ENCODE results near the gene FRMD6.

The FRMD6 gene

GRCh38 chr14:51653775-51654532 lies 2.2 kb downstream of the FRMD6 start:
- TF ChIP-seq CTCF (IDR thresholded peaks at IDR 0.05), result no peak
- no peak for TF ChIP-seq ZFX (IDR thresholded peaks at IDR 0.05; ENCODE audit: borderline replicate concordance)
- H3K27ac ChIP-seq, result no peak overlapping the region

GRCh38 chr14:51654533-51654845 lies 2.8 kb downstream of the FRMD6 start:
- TF ChIP-seq CTCF (IDR thresholded peaks at IDR 0.05) (no peak), ZFX (IDR thresholded peaks at IDR 0.05; ENCODE audit: borderline replicate concordance) (no peak)
- H3K27ac ChIP-seq, result no peak overlapping the region

GRCh38 chr14:51657762-51658161 lies 6.1 kb downstream of the FRMD6 start:
- H3K27ac ChIP-seq, result no peak overlapping the region
- TF ChIP-seq CTCF (IDR thresholded peaks at IDR 0.05) (no peak), ZFX (IDR thresholded peaks at IDR 0.05; ENCODE audit: borderline replicate concordance) (no peak)

GRCh38 chr14:51658441-51659173 lies 6.9 kb downstream of the FRMD6 start:
- H3K27ac ChIP-seq, result no peak overlapping the region

GRCh38 chr14:51660741-51661140 lies 9.0 kb downstream of the FRMD6 start:
- TF ChIP-seq ZFX (IDR thresholded peaks at IDR 0.05; ENCODE audit: borderline replicate concordance) (no peak), CTCF (IDR thresholded peaks at IDR 0.05) (no peak)
- H3K27ac ChIP-seq, result no peak overlapping the region

More at GRCh38 chr14:51658441-51659173, 6.9 kb downstream of the FRMD6 start:
- TF ChIP-seq ZFX (IDR thresholded peaks at IDR 0.05; ENCODE audit: borderline replicate concordance) (no peak), CTCF (IDR thresholded peaks at IDR 0.05) (no peak)

- no peak overlapping the region for H3K27ac ChIP-seq
- no peak for TF ChIP-seq ZFX (IDR thresholded peaks at IDR 0.05; ENCODE audit: borderline replicate concordance)
- no peak for TF ChIP-seq CTCF (IDR thresholded peaks at IDR 0.05)
Measured at GRCh38 chr14:51661504-51661903, 9.8 kb downstream of the FRMD6 start.

- TF ChIP-seq CTCF (IDR thresholded peaks at IDR 0.05) (no peak), ZFX (IDR thresholded peaks at IDR 0.05; ENCODE audit: borderline replicate concordance) (no peak)
- H3K27ac ChIP-seq, result no peak overlapping the region
Measured at GRCh38 chr14:51663783-51664326, 12.1 kb downstream of the FRMD6 start.

All from 22Rv1 (cell line).